K562 (cell line): Measurements from ENCODE around the gene S100A4. TPM values are rescaled to one million over a fixed set of nuclear protein-coding genes. Genes with fewer than 3 reads are reported as not detected.
A peak's percentile ranks its signal among the peaks of the same experiment; 100 is the strongest.

Experiments
- ATAC-seq: fragments of 200-7000 bp; cut with Tn5 transposase; 3 replicates; pipeline ENCODE4 v1.9.1; 2020; ENCODE audit warnings: moderate library complexity
- BruUV-seq: library from RNA; stranded (reverse); fragments of 400-500 nt; replicated peaks from 2 replicates; lab custom pipeline; 2021; lab: Mats Ljungman, UMichigan
- CTCF ChIA-PET: fragments of 300-600 bp; formaldehyde crosslinking; extraction: SDS; loops from one replicate; lab custom pipeline; 2021; ENCODE audit warnings: low intra/inter-chr PET ratio; lab: Yijun Ruan, JAX
- POLR2A ChIA-PET: fragments of 300-600, 350-650 bp; sonication (Branson Sonifier 250); formaldehyde crosslinking; extraction: SDS; loops from one replicate; lab custom pipeline; 2021; ENCODE audit warnings: antibody characterized with exemption, inconsistent platforms; lab: Yijun Ruan, JAX
- DNase-seq, 4 experiments: peaks; one replicate each; pipeline versions ENCODE4 v3.0.0 to v3.0.0-alpha.2; 2011 to 2018; ENCODE audit warnings: low spot score in 3 of 4, mixed read lengths in 3 of 4; ENCODE audit errors: extremely low read depth in 1 of 4
- FAIRE-seq: peaks from 2 replicates; lab custom pipeline; 2011; peaks lifted over from hg19 to GRCh38; lab: Jason Lieb, UNC
- H2AFZ ChIP-seq: 2 replicates; pipeline ENCODE4 v1.6.0; 2011; ENCODE audit warnings: low read depth, low read length, control low read depth, inconsistent platforms
- H3K27ac ChIP-seq: fragments of 200-600 bp; 3 replicates; pipeline ENCODE4 v1.8.0; 2011; ENCODE audit warnings: low read depth, mild to moderate bottlenecking, control low read depth, inconsistent platforms, low read length, moderate library complexity, mixed read lengths; ENCODE audit errors: extremely low read depth
- H3K27me3 ChIP-seq, 2 experiments: fragments of 300-600 bp in 1 of 2; 2 replicates in 1 of 2; 3 replicates in 1 of 2; pipeline versions ENCODE4 v1.6.0 to v1.8.0; 2011; ENCODE audit warnings: inconsistent platforms in 2 of 2, low read length in 2 of 2, mild to moderate bottlenecking in 1 of 2, mixed read lengths in 1 of 2, moderate library complexity in 1 of 2; ENCODE audit not compliant: control insufficient read depth in 2 of 2, insufficient read depth in 2 of 2
- H3K36me3 ChIP-seq: fragments of 300-600 bp; 3 replicates; pipeline ENCODE4 v1.8.0; 2011; ENCODE audit warnings: mild to moderate bottlenecking, low read length, inconsistent platforms; ENCODE audit not compliant: control insufficient read depth, insufficient read depth
- H3K4me1 ChIP-seq, 2 experiments: fragments of 200-600 bp in 1 of 2; replicated peaks in 1 of 2; 2 replicates in 1 of 2; 3 replicates in 1 of 2; pipeline versions ENCODE4 v1.5.1 to v1.8.0; 2011; ENCODE audit warnings: inconsistent platforms in 2 of 2, low read length in 2 of 2, mild to moderate bottlenecking in 1 of 2, mixed read lengths in 1 of 2, moderate library complexity in 1 of 2; ENCODE audit not compliant: control insufficient read depth in 2 of 2, insufficient read depth in 2 of 2
- H3K4me2 ChIP-seq: 2 replicates; pipeline ENCODE4 v1.6.1; 2011; ENCODE audit warnings: low read length, control low read depth, inconsistent platforms, mixed read lengths; ENCODE audit not compliant: insufficient read depth
- H3K4me3 ChIP-seq: fragments of 200-600 bp; sonication (generic), shearing (Covaris generic); 2 replicates; pipeline ENCODE4 v1.5.1; 2016; ENCODE audit warnings: control low read depth, inconsistent platforms
- H3K79me2 ChIP-seq: fragments of 200-600 bp; 3 replicates; pipeline ENCODE4 v1.8.0; 2011; ENCODE audit warnings: low read length, inconsistent platforms; ENCODE audit not compliant: control insufficient read depth, insufficient read depth
- H3K9ac ChIP-seq, 2 experiments: 2 replicates each; pipeline versions ENCODE4 v1.6.0 to v1.6.1; 2011; ENCODE audit warnings: low read depth in 2 of 2, low read length in 2 of 2, control low read depth in 1 of 2, inconsistent platforms in 1 of 2, mild to moderate bottlenecking in 1 of 2, mixed read lengths in 1 of 2; ENCODE audit not compliant: insufficient read depth in 1 of 2
- H3K9me1 ChIP-seq: one replicate; pipeline ENCODE4 v1.6.0; 2011; ENCODE audit warnings: inconsistent platforms, mild to moderate bottlenecking, low read length, moderate library complexity; ENCODE audit not compliant: control insufficient read depth, insufficient read depth
- H3K9me3 ChIP-seq: replicated peaks from 2 replicates; pipeline ENCODE4 v1.5.1; 2011; ENCODE audit warnings: low read depth, low read length, inconsistent platforms; ENCODE audit not compliant: control insufficient read depth, insufficient read depth
- H4K20me1 ChIP-seq: replicated peaks from 2 replicates; pipeline ENCODE4 v1.6.1; 2011; ENCODE audit warnings: low read length, inconsistent platforms, mixed read lengths; ENCODE audit not compliant: control insufficient read depth, insufficient read depth
- ATF3 ChIP-seq, 2 experiments: fragments of 450-650 bp in 1 of 2; sonication (generic) in 1 of 2; formaldehyde crosslinking in 1 of 2; IDR thresholded peaks in 1 of 2; conservative IDR thresholded peaks in 1 of 2; 2 replicates each; pipeline versions ENCODE4 v1.6.1 to v1.8.1; 2016 to 2023; ENCODE audit warnings: mild to moderate bottlenecking in 2 of 2, moderate library complexity in 2 of 2, inconsistent platforms in 1 of 2, missing genetic modification reagents in 1 of 2
- CREB5 ChIP-seq: fragments of 250-450 bp; sonication (Bioruptor Pico); IDR thresholded peaks from 2 replicates; pipeline ENCODE4 v1.5.0; 2020; ENCODE audit warnings: mild to moderate bottlenecking
- DLX4 ChIP-seq: fragments of 250-450 bp; sonication (Bioruptor Pico); IDR thresholded peaks from 2 replicates; pipeline ENCODE4 v1.6.1; 2021; ENCODE audit warnings: mild to moderate bottlenecking
- GTF2B ChIP-seq: IDR thresholded peaks from 2 replicates; pipeline ENCODE4 v1.6.1; 2011; ENCODE audit not compliant: insufficient read length; ENCODE audit errors: extremely low read depth
- SOX6 ChIP-seq: fragments of 450-650 bp; IDR thresholded peaks from 2 replicates; pipeline ENCODE4 v1.6.1; 2014; ENCODE audit warnings: mild to moderate bottlenecking
- TFAM ChIP-seq: fragments of 250-450 bp; sonication (Bioruptor Pico); conservative IDR thresholded peaks from 2 replicates; pipeline ENCODE4 v1.5.0; 2021; ENCODE audit warnings: mild to moderate bottlenecking, moderate library complexity
- ZNF583 ChIP-seq: fragments of 250-450 bp; sonication (Bioruptor Pico); IDR thresholded peaks from 2 replicates; pipeline ENCODE4 v1.4.0; 2020
- WGBS: fragments of 100-300 bp; shearing (Covaris generic); methylation state at CpG from one replicate; pipeline ENCODE4 v1.1.6; 2016; ENCODE audit warnings: low coverage, mixed read lengths; ENCODE audit not compliant: insufficient coverage; ENCODE audit errors: missing lambda C conversion rate; 5-methylcytosine and 5-hydroxymethylcytosine counted together
- in situ Hi-C: fragments of 300-500 bp; cut with MboI; formaldehyde crosslinking; loops from 4 replicates; pipeline ENCODE4 v1.15.0; 2018; ENCODE audit warnings: inconsistent platforms, mixed read lengths
- intact Hi-C: fragments of 100-400 bp; cut with micrococcal nuclease; formaldehyde crosslinking; loops from 2 replicates; pipeline ENCODE4 v1.14.2; 2022
- polyA plus RNA-seq, 8 experiments: library from polyadenylated mRNA; depleted of rRNA in 4 of 8; stranded (reverse) in 5 of 8; unstranded in 3 of 8; fragments of >200 nt; fragmentation: Nextera tagmentation in 2 of 8; fragmentation: Illumina TruSeq in 1 of 8; extraction: Ambion mirVana in 2 of 8; extraction: Trizol in 1 of 8; gene quantifications; 2 replicates each; pipeline versions ENCODE4 v1.2.1 to v1.2.3, GENCODE V29; 2011 to 2014; ENCODE audit warnings: inconsistent platforms in 1 of 8, missing spikeins in 1 of 8
- total RNA-seq, 7 experiments: library from RNA; depleted of rRNA in 6 of 7; stranded (reverse); fragments of >200 nt in 6 of 7; fragmentation: Illumina TruSeq in 2 of 7; extraction: Trizol in 2 of 7; gene quantifications; 2 replicates each; pipeline versions ENCODE4 v1.2.1 to v1.2.3, GENCODE V29; 2011 to 2021; ENCODE audit warnings: low replicate concordance in 1 of 7

Gene S100A4
- total and polyA plus RNA-seq, 9 of the 15 experiments (the other 6 are each of a cell fraction or from before 2014, with no cell fraction given), result 3.7 to 20.1 (median 11.2) TPM

DNA sequence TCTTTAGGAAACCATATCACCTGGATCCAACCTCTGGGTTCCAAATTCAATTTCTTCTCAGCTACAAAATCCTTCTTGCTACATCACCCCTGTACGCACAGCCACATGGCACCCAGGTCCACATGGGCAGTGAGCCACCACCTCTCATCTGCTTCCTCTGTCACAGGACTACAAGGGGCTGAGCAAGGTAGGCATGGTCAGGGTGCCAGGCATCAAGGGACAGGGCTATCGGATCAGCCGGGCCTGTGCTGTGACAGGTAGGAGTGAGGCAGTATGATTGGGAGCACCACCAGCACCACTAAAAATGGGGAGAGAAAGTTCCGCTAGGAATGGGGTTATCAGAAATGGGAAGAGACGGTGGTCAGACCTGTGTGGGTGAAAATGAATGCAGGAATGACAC is 39.2 kb downstream of the S100A4 start (continued):
- TF ChIP-seq GTF2B, result no peak

- WGBS, result 31% methylated on average over 1 of the region's 1 CpG
- ATAC-seq (no peak), FAIRE-seq (no peak), DNase-seq (no peak)
- Histone ChIP-seq H3K4me3 (no peak overlapping the region), H3K9me3 (no peaks in the 10 kb centered on the region), H3K79me2 (no peaks in the 10 kb centered on the region), H3K9me1 (no peaks in the 10 kb centered on the region), H3K4me1 (peaks cover 0 to 6% of the 10 kb centered on the region in 2 experiments; a peak in 1 of 5 replicates), H3K27me3 (peaks cover 0 to 2% of the 10 kb centered on the region in 2 experiments; a peak in 1 of 5 replicates), H3K27ac (no peak overlapping the region), H3K4me2 (no peak overlapping the region), H2AFZ (no peak overlapping the region), H4K20me1 (no peaks in the 10 kb centered on the region), H3K36me3 (no peaks in the 10 kb centered on the region), H3K9ac (no peak overlapping the region)
- ChIA-PET CTCF (no interaction called here), POLR2A (interaction anchor here (1.1 kb wide), 1 partner anchor 10 kb away, joined by 3 read pairs; no protein-coding TSS in a partner anchor)
- in situ Hi-C loops, result loop anchor here (5.0 to 10.0 kb wide), 2 partner anchors 153 to 479 kb away; partner anchors contain the start of gene RAB13
- intact Hi-C loops, result no loop called here
- BruUV-seq, result no TSS peak
- TF ChIP-seq TFAM (no peak), ZNF583 (CRISPR knock-in tag) (no peak), DLX4 (CRISPR knock-in tag) (no peak), CREB5 (CRISPR knock-in tag) (no peak), ATF3 (IDR thresholded peaks at IDR 0.05) (peak; percentile 29; the same call in 1 of the 2 replicates), ATF3 (CRISPR knock-in tag; conservative IDR thresholded peaks at IDR 0.05) (no peak), SOX6 (no peak)
Observed at GRCh38 chr1:153505576-153505975, 40.0 kb downstream of the S100A4 start.
